Panc1 (cell line): ENCODE data around the gene DAPK1. TPM values are rescaled to one million over a fixed set of nuclear protein-coding genes. Genes with fewer than 3 reads are reported as not detected.

ENCODE experiments used
- ATAC-seq: fragments of 200-7000 bp; cut with Tn5 transposase; 2 replicates; pipeline ENCODE4 v1.9.1; 2020; ENCODE audit warnings: mild to moderate bottlenecking, moderate library complexity
- BruUV-seq: library from RNA; stranded (reverse); fragments of 400-500 nt; replicated peaks from 2 replicates; lab custom pipeline; 2021; lab: Mats Ljungman, UMichigan
- CTCF ChIA-PET: fragments of 300-600 bp; sonication (Branson Sonifier 250); formaldehyde crosslinking; loops from one replicate; lab custom pipeline; 2022; ENCODE audit warnings: antibody characterized with exemption; lab: Charles Lee
- POLR2A ChIA-PET: fragments of 300-600 bp; sonication (Branson Sonifier 250); formaldehyde crosslinking; loops from one replicate; lab custom pipeline; 2022; ENCODE audit warnings: antibody characterized with exemption; lab: Charles Lee
- DNase-seq: peaks from one replicate; pipeline ENCODE4 v3.0.0-alpha.2; 2010; ENCODE audit warnings: low read depth, low spot score
- H3K27ac ChIP-seq: 2 replicates; pipeline ENCODE4 v1.5.1; 2011; ENCODE audit warnings: mild to moderate bottlenecking, low read length, inconsistent platforms
- H3K27me3 ChIP-seq: fragments of 200-500 bp; sonication (Bioruptor generic); 2 replicates; pipeline ENCODE4 v1.6.0; 2014; ENCODE audit warnings: low read length, inconsistent platforms; ENCODE audit not compliant: control insufficient read depth, insufficient read depth
- H3K36me3 ChIP-seq: fragments of 200-500 bp; sonication (Bioruptor generic); 2 replicates; pipeline ENCODE4 v1.5.1; 2014; ENCODE audit warnings: inconsistent platforms, mild to moderate bottlenecking, low read length, moderate library complexity; ENCODE audit not compliant: control insufficient read depth, insufficient read depth
- H3K4me1 ChIP-seq: 2 replicates; pipeline ENCODE4 v1.5.1; 2011; ENCODE audit warnings: inconsistent platforms, mild to moderate bottlenecking, low read length, moderate library complexity; ENCODE audit not compliant: control insufficient read depth, insufficient read depth
- H3K4me3 ChIP-seq, 2 experiments: 2 replicates each; pipeline ENCODE4 v1.5.1; 2011 to 2012; ENCODE audit warnings: low read depth in 2 of 2, low read length in 2 of 2, mild to moderate bottlenecking in 2 of 2, inconsistent platforms in 1 of 2, moderate library complexity in 1 of 2
- H3K9me3 ChIP-seq: fragments of 200-500 bp; sonication (Bioruptor generic); 2 replicates; pipeline ENCODE4 v1.5.1; 2014; ENCODE audit warnings: low read depth, mild to moderate bottlenecking, inconsistent platforms, low read length, moderate library complexity; ENCODE audit not compliant: control insufficient read depth, insufficient read depth
- POLR2AphosphoS5 ChIP-seq: IDR thresholded peaks from 2 replicates; pipeline ENCODE4 v1.6.1; 2012; ENCODE audit warnings: mild to moderate bottlenecking, low read depth, low read length, moderate library complexity
- SIN3A ChIP-seq: IDR thresholded peaks from 2 replicates; pipeline ENCODE4 v1.6.1; 2012; ENCODE audit warnings: low read depth, mild to moderate bottlenecking, low read length, moderate library complexity, borderline replicate concordance; ENCODE audit not compliant: insufficient read depth
- TCF7L2 ChIP-seq: IDR thresholded peaks from 2 replicates; pipeline ENCODE4 v1.6.1; 2011; ENCODE audit warnings: mild to moderate bottlenecking, low read depth, low read length, inconsistent platforms
- in situ Hi-C: cut with HindIII; loops from 2 replicates; pipeline ENCODE4 v1.10.0; 2016; ENCODE audit warnings: low sequenced_read_pairs, low pct_unique_long_range_greater_than_20kb
- intact Hi-C: fragments of 100-400 bp; cut with micrococcal nuclease; formaldehyde crosslinking; loops from one replicate; pipeline ENCODE4 v1.10.0; 2022; ENCODE audit not compliant: unreplicated experiment
- total RNA-seq: library from RNA; stranded (reverse); gene quantifications from one replicate; pipeline ENCODE4 v1.2.1, GENCODE V29; 2021; ENCODE audit not compliant: unreplicated experiment
- TF ChIP-seq, protein P1 (sequence below): fragments of 450-650 bp; IDR thresholded peaks from 2 replicates; pipeline ENCODE4 v1.5.1; 2017; ENCODE audit warnings: mild to moderate bottlenecking
- TF ChIP-seq, protein P2 (sequence below), 2 experiments: IDR thresholded peaks; 2 replicates each; pipeline ENCODE4 v1.6.1; 2011 to 2012; ENCODE audit warnings: low read depth in 2 of 2, control low read depth in 1 of 2, low read length in 1 of 2, mild to moderate bottlenecking in 1 of 2, moderate library complexity in 1 of 2; ENCODE audit not compliant: insufficient read depth in 1 of 2

DAPK1 gene
- total RNA-seq, 1 experiment from 2014 or later: 0.87 TPM

DNA sequence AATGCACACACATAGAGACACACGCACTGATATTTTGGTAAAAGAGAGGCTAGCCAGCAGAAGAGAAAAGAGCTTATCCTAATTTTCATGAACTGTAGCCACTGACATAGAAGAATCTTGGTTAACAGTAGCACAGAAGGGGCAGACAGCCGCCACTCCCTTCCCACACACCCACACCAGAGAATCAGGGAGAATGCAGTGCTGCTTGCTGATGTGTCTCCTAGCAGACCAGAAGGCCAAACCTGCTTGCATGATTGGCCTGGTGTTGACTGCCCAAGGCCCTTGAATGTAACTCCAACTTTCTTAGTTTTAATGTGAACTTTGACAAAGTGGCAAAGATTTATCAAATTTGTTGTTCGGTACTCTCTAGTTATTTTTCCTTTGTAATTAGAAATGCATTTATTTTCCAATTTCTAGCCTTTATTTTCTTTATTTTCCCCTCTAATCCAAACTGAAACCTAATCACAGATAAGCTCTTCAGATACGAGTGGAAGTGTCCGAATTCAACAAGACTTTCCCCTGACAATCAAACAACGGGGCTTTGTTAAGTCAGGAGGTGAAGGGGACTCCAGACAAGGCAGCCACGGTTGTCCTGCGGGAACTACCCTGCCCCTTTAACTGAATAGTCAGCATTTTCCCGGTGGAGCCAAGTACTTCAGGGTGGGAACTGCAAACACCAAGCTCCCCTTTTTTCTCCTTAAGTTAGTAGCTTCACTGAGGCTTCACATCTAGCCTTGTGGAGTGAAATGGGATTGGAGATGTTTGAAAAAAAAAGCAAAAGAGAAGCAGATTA, 146.3 kb downstream of the DAPK1 start:
- intact Hi-C loops (no loop called here), in situ Hi-C loops (no loop called here)
- no peaks in the 10 kb centered on the region for H3K36me3 ChIP-seq
- TF ChIP-seq POLR2AphosphoS5: no peak
- TF ChIP-seq, protein P1, sequence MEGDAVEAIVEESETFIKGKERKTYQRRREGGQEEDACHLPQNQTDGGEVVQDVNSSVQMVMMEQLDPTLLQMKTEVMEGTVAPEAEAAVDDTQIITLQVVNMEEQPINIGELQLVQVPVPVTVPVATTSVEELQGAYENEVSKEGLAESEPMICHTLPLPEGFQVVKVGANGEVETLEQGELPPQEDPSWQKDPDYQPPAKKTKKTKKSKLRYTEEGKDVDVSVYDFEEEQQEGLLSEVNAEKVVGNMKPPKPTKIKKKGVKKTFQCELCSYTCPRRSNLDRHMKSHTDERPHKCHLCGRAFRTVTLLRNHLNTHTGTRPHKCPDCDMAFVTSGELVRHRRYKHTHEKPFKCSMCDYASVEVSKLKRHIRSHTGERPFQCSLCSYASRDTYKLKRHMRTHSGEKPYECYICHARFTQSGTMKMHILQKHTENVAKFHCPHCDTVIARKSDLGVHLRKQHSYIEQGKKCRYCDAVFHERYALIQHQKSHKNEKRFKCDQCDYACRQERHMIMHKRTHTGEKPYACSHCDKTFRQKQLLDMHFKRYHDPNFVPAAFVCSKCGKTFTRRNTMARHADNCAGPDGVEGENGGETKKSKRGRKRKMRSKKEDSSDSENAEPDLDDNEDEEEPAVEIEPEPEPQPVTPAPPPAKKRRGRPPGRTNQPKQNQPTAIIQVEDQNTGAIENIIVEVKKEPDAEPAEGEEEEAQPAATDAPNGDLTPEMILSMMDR: no peak
- no peak for TF ChIP-seq SIN3A
- TF ChIP-seq, protein P2, sequence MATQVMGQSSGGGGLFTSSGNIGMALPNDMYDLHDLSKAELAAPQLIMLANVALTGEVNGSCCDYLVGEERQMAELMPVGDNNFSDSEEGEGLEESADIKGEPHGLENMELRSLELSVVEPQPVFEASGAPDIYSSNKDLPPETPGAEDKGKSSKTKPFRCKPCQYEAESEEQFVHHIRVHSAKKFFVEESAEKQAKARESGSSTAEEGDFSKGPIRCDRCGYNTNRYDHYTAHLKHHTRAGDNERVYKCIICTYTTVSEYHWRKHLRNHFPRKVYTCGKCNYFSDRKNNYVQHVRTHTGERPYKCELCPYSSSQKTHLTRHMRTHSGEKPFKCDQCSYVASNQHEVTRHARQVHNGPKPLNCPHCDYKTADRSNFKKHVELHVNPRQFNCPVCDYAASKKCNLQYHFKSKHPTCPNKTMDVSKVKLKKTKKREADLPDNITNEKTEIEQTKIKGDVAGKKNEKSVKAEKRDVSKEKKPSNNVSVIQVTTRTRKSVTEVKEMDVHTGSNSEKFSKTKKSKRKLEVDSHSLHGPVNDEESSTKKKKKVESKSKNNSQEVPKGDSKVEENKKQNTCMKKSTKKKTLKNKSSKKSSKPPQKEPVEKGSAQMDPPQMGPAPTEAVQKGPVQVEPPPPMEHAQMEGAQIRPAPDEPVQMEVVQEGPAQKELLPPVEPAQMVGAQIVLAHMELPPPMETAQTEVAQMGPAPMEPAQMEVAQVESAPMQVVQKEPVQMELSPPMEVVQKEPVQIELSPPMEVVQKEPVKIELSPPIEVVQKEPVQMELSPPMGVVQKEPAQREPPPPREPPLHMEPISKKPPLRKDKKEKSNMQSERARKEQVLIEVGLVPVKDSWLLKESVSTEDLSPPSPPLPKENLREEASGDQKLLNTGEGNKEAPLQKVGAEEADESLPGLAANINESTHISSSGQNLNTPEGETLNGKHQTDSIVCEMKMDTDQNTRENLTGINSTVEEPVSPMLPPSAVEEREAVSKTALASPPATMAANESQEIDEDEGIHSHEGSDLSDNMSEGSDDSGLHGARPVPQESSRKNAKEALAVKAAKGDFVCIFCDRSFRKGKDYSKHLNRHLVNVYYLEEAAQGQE (IDR thresholded peaks at IDR 0.05; ENCODE audit: insufficient read depth in 1 of 2, low read depth in 2 of 2, low read length in 1 of 2): no peak
- ATAC-seq (no peak), DNase-seq (no peak)
- no peak overlapping the region for H3K27ac ChIP-seq
- H3K27me3 ChIP-seq: no peaks in the 10 kb centered on the region
- no TSS peak for BruUV-seq
- ChIA-PET CTCF (no interaction called here), POLR2A (no interaction called here)
- H3K9me3 ChIP-seq: no peaks in the 10 kb centered on the region
- no peaks in the 10 kb centered on the region for H3K4me1 ChIP-seq
- H3K4me3 ChIP-seq: no peak overlapping the region

DNA sequence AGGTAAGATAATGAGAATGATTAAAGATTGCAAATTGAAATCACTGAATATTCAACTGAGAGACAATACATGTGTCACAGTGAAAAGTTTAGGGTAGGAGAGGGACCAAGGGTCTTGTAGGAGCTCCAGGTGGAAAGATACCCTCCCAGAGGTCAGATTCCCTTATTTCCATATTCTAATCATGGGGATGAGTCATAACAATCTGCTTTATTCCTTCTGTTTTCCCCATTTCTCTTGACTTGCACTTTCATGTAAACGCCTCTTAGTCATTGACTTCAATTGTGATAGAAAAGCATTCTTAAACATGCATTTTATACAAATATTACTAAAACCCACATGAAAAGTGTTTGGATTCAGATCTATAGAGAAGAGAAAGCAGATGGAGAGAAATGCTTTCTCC, 147.0 kb downstream of the DAPK1 start:
- H3K4me3 ChIP-seq: no peak overlapping the region
- H3K27me3 ChIP-seq: no peaks in the 10 kb centered on the region
- ATAC-seq: no peak
- H3K27ac ChIP-seq: no peak overlapping the region
- no peaks in the 10 kb centered on the region for H3K9me3 ChIP-seq
- no peak for DNase-seq
- TF ChIP-seq, protein P1: no peak
- TF ChIP-seq POLR2AphosphoS5 (no peak), SIN3A (no peak), TCF7L2 (no peak)
- TF ChIP-seq, protein P2 (IDR thresholded peaks at IDR 0.05; ENCODE audit: insufficient read depth in 1 of 2, low read depth in 2 of 2, low read length in 1 of 2): no peak
- POLR2A ChIA-PET: no interaction called here
- in situ Hi-C loops (no loop called here), intact Hi-C loops (no loop called here)
- no peaks in the 10 kb centered on the region for H3K4me1 ChIP-seq
- H3K36me3 ChIP-seq: no peaks in the 10 kb centered on the region
- CTCF ChIA-PET: no interaction called here
- no TSS peak for BruUV-seq
